Hepatic stellate cell (primary cell): ENCODE results near the gene EXOC6.

ENCODE experiments used
- DNase-seq: peaks from one replicate; pipeline ENCODE4 v3.0.0; 2011; ENCODE audit warnings: low spot score

Gene EXOC6

DNA sequence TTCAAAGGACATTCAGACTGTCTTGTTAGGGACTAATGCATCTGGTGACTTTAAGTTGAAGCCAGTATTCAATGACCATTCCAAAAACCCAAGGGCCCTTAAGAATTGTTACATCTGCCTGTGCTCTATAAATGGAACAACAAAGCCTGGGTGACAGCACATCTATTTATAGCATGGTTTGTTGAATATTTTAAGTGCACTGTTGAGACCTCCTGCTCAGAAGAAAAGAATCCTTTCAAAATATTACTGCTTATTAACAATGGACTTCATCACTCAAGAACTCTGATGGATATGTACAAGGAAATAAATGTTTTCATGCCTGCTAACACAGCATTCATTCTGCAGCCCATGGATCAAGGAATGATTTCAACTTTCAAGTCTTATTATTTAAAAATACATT is 179.2 kb downstream of the EXOC6 start:
- DNase-seq: no peak

DNA sequence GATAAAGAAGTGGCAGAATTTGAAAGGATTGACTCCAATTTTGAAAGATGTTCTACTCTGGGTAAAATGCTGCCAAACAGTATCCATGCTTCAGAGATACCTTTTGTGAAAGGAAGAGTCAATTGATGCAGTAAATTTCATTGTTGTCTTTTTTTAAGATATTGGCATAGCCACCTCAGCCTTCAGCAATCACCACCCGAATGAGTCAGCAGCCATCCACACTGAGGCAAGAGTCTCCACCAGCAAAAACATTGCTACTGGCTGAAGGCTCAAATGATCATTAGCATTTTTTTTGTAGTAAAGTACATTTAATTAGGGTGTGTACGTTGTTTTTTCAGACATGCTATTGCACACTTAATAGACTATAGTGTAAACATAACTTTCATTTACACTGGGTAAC is 180.6 kb downstream of the EXOC6 start:
- no peak for DNase-seq

DNA sequence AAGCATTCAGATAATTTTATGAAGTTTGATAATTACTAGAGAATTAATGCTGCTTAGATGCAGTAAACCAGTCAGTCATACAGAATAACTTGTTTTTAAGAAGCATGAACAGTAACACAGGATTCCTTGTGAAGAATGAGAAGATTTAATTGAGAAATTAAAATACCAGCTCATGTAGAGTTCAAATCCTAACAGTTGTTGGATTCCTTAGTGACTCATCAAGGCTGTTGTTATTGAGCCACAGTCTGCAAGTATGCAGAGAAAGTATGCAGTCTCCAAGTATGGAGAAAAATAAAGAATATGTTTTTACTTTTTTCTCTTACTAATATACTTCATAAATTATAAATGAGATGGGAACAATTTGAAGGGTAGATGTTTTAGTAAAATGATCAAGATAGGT is 182.1 kb downstream of the EXOC6 start:
- peak; percentile 64 for DNase-seq

DNA sequence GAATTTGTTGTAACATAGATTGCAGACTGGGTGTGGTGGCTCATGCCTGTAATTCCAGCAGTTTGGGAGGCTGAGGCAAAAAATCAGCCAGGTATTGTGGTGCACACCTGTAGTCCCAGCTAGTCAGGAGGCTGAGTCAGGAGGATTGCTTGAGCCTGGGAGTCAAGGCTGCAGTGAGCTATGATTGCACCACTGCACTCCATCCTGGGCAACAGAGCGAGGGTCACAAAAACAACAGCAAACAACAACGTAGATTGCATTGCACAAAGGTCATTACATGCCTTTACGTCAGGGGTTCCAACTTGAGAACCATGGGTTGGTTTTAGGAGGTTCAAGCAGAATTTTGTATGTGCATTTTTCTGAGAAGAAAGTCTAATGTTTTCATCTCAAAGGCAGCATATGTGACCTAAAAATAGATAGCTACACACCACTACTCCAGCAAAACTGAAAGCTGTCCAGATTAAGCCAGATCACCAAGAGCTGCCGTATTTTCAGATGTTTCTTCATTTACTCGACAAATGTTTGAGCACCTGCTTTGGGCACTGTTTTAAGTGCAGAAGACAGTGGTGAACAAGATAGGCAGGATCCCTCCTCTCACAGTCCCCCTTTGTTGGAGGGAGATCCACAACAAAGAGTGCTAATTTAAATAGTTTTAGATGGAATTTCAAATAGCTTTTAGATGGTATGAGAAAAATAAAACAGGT is 183.9 kb downstream of the EXOC6 start:
- DNase-seq: peak; percentile 28

DNA sequence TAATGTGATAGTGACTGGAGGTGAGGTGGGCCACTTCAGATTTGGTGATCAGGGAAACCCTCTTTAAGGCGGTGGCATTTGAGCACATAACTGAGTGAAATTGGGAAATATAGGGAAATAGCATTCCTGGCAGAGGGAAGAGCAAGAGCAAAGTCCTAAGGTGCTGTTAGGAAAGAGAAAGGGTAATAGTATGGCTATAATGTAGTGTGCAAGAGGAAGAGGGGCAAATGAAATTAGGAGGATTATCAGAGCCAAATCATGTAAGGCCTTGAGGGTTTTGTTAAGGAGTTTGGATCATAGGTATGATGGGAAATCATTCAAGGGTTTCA is 184.5 kb downstream of the EXOC6 start:
- no peak for DNase-seq

DNA sequence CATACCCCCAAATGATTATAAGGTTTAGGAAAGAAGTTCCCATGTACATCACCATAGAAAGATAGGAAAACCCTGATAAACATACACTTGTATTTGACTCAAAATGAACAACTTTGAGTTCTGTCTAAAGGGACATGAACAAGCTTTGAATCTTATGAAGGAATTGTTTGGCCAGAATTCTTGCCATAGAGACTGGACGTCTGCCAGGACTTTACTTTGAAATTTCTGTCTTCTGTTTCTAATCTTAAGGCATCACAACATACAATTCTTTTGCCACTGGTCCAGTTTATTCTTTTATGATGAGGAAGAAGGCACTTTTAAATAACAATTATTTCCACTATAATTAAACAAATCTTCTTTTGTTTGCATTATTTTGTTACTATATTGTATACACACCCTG is 186.1 kb downstream of the EXOC6 start:
- DNase-seq: no peak

DNA sequence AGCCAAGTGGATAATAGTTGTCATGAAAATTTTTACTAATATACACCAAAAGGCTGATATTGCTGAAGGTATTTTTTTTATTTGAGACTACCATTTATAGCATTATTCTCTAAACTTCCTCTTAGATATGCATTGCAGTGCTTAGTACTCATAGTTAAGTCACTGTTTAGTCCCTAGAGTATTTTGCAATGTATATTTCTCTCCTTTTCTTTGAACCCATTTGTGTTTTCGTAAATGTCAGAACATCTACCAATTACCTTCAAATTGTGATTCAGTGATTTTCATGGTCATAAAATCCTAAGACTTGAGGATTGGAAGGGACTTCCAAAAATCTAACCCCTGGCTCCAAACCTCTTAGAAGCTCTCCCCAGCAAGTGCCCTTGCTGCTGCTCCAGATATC is 190.8 kb downstream of the EXOC6 start:
- no peak for DNase-seq

DNA sequence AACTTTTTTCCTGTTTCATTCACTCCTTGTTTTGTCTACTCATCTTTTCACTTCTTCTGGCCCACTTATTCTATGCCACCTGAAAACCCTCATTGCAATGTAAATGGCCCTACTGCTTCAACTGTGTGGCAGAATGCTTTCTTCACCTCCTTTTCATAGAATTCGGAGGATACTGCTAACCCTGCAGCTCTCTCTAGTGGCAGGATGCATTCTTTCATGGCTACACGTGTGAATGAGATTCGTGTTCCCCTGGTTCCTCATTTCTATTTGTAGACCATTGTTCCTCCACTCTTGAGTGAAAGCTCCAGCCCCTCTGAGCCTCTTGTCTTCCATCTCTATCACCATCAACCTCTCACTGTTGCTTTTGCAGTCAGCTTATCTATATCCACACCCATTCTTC is 191.4 kb downstream of the EXOC6 start:
- DNase-seq: peak; percentile 47

DNA sequence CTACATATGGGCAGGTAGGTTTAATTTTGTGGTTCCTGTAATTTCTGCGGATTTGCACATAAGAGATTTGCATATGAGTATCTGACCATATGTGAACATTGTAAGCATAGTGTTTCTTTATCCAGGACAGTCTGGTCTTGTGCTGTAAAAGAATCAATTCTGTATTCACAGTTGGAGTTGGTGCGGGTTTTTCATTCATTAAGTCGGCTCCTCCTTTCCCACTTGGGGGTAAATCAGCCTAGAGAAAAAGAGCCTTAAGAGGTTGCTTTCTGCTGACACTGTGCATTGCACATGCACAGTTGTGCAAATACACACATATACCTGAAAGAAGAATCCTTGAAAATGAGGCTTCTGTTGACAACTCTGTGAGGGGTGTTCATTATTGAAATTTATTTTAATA is 206.2 kb downstream of the EXOC6 start:
- no peak for DNase-seq

DNA sequence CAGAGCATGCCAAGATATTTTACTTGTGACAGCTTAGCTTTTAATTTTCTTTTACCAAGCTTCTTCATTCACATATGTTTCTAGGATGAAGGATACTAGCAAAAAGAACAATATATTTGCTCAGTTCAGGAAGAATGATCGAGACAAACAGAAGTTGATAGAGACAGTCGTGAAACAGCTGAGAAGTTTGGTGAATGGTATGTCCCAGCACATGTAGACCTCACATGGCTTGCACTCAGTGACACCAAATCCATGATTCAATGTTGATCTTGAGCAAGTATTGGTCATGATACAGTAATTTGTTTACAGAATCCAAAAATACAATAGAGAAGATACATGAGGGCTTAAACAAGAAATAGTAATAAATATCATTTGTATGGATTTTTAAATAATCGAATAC is 209.8 kb downstream of the EXOC6 start:
- DNase-seq: no peak

DNA sequence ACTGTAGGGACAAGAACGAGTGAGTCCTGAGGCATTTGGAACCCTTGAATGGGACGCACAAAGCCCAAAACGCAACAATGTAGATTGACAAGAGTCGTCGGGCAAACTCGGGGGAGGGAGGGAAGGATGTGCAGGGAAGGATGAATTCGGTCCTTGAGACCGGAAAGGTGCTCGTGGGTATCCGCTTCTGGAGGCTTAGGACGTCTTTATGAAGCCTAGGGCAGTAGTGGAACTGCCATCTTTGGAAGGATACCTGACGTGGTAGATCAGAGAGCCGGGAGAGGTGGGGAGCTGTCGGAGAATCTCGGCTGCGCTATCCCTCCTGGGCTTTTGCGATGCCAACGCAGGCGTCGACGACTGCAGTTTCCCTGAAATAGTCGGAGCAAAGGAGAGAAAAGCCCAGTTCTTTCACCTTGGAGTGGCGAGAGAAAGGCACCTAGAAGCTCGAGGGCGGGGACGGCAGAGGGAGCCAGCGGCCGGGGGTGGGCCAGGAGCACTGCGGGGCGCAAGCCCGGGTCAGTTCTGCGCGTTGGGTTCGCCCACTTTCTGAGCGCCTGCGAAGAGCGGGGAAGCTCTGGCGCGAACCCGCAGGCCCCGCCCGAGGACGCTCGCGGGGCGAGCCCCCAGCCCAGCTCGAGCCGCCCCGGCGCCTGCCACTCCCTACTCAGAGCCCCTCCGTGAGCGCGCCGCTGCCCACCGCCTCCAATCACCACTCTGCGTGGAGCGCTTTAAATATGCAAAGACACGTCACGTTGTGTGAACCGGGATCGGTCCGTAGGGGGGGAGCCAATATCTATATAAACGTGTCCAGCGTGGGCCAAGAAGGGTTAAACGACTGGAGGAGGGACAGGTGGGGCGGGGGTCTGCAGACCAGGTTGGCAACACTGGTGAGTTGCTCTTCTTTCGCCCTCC is 211.9 kb downstream of the EXOC6 start, which contains the start of gene CYP26C1:
CYP26C1 (plus strand) TSS at position 824 of the 912 bp plus-strand sequence. CDS start 466 bp downstream, outside the sequence.
- DNase-seq: no peak

DNA sequence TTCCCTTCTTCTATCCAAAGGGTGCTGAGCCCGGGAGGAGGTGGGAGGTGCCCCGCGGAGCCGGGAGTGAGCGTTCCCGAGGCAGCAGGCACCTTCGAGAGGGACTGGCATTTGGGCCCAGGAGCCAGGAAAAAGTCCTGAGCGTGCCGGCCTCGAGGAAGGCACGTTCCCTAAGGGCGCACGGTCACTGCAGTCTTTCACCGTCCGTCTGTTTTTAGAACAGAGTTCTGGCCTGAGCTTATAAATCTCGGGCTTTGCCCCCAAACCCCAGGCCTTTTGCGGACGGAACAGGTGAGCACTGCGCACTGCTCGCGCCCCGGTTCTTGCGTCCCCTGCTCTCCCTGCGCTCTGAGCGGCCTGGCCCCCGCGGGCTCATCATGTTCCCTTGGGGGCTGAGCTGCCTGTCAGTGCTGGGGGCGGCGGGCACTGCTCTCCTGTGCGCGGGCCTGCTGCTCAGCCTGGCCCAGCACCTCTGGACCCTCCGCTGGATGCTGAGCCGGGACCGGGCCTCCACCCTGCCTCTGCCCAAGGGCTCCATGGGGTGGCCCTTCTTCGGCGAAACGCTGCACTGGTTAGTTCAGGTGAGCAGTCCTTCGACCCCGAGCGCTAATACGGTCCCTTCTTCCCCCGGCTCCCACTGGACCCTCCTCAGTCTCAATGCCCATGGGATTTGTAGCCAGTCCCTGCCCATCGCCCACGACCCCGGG is 212.7 kb downstream of the EXOC6 start:
- DNase-seq: no peak

DNA sequence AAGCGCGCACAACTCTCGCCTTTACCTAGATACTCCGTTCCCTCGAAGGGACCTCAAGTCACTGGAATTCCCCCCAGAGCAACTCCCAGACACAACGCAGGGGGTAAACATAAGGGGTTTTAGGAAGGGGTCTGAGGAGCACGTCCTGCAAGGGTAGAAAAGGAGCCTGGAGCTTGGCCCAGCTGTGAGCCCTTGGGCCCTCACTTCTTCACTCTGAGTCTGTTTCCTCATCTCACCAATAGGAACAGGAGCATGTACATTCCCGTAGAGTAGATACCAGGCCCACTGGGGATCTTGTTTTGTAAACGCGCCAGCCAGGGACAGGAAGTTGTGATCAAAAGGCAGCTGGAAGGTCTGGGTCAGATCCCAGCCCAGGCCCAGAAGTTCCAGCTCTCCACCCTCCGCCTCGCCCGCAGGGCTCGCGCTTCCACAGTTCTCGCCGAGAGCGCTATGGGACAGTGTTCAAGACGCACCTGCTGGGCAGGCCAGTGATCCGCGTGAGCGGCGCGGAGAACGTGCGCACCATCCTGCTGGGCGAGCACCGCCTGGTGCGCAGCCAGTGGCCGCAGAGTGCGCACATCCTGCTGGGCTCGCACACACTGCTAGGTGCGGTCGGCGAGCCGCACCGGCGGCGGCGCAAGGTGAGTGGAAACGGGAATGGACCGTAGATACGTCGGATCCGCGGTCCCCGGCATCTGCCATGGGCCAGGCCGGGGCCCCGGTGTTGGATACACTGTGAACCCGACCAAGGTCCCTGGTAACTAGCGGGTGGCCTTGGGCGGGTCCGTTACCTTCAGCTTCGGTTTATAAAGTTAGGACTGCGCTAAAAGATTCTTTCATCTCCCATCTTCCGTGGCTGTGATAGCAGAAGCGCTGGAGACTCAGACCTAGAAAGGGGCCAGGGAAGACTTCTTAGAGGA is 213.5 kb downstream of the EXOC6 start:
- no peak for DNase-seq

DNA sequence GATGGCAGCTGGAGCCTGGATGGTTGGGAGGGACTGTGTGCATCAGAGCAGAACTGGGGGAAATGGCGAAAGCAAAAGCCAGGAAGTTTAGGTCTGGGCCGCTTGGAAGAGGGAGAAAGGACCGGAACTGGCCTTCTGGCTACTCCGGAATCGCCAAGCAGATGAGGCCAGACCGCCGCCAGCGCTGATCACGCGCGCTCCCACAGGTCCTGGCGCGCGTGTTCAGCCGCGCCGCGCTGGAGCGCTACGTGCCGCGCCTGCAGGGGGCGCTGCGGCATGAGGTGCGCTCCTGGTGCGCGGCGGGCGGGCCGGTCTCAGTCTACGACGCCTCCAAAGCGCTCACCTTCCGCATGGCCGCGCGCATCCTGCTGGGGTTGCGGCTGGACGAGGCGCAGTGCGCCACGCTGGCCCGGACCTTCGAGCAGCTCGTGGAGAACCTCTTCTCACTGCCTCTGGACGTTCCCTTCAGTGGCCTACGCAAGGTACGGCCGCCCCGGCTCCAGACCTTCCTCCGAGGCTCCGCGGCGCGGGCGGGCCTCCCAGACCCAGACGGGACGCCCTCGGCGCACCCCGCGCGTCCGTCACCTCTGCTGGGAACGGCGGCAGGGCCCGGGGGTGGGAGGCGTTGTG is 214.3 kb downstream of the EXOC6 start:
- DNase-seq: peak; percentile 77

DNA sequence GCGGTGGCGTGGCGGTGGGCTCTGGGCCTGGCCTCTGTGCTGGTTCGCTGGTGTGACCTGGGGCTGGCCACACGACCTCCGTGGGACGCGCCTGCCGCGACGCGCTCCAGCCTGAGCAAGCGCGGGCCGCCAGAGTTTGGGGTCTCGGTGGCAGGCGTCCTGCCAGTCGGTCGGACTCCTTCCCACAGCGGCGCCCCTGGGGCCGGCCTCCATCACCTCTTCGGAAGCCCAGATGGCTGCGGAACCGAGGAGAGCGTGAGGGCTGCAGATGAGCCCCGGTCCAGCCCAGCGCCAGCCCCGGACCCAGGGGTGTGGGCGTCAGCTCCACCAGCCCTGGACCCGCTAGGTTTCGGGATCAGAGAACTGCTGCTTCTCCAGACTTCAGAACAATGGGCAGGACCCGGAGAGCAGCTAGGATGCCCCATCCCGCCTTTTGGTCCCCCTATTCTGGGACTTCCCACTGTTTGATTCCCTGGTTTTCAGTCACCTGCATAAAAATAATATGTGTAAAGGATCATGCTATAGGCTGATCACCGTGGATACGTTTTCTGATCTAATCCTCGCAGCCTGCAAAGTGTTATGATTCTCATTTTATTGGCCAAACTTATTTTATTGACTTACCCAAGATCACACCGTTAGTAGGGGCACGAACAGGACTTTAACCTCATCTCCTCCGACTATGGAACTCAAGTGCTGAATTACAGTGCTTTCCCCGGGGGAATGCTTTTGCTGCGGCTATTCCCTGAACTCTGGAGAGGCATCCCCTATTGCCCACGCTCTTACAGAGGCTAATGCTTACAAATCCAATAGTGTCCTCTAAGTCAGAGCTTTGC is 215.0 kb downstream of the EXOC6 start:
- DNase-seq: no peak

DNA sequence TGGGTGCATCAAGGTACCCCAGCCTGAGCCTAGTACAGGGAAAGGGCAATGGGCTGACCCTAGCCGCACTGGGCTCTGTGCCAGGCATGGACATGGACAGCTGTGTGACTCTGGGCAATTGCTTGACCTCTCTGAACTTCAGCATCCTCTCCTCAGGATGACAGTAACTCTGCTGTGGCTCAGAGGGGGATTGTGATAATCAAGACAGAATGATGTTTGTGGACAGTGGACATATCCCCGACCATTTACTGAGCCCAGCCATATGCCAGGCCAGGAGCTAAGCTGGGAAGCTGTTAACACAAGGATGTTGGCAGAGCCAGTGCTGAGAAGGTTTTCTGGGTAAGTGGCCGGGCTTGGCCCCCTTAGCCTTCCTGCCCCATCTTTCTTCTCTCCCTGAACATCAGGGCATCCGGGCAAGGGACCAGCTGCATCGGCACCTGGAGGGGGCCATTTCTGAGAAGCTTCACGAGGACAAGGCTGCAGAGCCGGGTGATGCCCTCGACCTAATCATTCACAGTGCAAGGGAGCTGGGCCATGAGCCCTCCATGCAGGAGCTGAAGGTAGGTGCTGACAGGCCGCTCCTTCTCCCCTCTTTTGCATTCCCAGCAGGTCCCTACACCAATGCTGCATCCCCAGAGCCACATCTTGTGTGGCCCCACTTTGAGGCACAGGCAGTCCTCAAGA is 215.8 kb downstream of the EXOC6 start:
- no peak for DNase-seq

DNA sequence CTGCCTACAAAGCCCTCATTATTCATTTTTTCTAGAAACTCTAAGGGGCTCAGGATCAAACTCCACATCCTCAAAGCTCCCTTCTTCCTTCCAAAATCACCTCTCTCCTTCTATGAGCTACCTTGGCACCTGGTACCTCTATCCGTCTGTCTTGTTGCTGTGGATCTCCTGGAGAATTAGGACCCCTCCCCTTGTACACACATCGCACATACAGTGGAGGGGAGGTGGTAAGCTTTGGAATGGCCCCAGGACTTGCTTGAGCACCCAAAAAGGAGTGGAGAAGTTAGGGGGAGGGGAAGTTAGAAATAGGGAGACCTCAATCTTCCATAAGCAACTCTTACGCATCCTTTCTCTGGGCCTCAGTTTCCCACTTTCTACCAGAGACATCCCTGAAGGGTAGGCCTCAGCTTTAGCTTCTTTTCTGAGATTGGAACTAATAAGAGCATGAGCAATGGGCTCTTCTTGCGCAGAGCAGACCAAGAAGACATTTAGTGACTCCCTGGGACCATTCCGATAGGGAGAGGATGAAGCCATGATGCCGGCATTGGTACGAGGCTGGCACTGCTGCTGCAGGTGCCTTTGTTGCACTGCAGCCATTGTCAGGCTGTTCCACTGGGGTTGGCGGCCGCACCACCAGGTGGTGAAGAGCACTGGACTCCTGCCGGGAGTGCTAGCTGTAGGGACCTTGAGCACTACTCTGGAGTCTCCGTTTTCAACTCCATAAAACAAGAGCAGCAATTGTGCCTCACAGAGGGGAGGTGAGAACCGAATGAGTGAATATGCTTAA is 216.7 kb downstream of the EXOC6 start:
- no peak for DNase-seq

DNA sequence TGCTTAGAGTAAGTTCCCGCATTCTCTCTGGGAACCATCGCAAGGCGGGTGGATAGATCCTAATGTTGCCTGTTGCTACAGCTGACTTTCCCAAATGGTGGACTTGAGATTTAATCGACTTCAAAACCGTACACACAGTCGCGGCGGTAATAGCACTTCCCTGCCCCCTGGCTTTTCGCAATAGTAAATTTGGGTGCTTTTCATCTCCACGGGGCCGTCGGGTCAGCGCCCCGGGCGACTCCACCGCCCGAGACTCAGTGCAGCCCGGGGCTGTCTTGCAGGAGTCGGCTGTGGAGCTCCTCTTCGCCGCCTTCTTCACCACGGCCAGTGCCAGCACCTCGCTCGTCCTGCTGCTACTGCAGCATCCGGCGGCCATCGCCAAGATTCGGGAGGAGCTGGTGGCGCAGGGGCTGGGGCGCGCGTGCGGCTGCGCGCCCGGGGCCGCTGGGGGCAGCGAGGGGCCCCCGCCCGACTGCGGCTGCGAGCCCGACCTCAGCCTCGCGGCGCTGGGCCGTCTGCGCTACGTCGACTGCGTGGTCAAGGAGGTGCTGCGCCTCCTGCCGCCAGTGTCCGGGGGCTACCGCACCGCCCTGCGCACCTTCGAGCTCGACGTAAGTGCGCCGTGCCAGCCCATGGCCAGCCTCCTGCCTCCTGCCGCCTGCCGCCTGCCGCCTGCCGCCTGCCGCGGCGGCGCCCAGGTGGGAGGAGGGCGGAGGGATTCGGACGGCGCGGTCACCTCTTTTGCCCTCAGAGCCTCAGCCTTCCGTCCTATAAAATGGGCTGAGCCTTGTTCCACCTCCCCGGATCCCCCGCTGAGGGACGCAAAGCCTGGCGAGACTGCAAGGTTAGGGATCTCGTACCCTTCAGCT is 217.6 kb downstream of the EXOC6 start:
- DNase-seq: no peak
